ENCODE results near the gene KLF12. TPM values are rescaled to one million over a fixed set of nuclear protein-coding genes. Genes with fewer than 3 reads are reported as not detected.

KLF12 gene
- total RNA-seq, 1 experiment from 2014 or later, result 7.7 TPM

- no peak for DNase-seq (ENCODE audit: low read depth)
Observed at GRCh38 chr13:74103970-74104555, 30.1 kb downstream of the KLF12 start.

- DNase-seq (ENCODE audit: low read depth), result no peak
Observed at GRCh38 chr13:74103196-74103595, 31.0 kb downstream of the KLF12 start.

- no peak for DNase-seq (ENCODE audit: low read depth)
Observed at GRCh38 chr13:74102691-74103090, 31.5 kb downstream of the KLF12 start.

DNA sequence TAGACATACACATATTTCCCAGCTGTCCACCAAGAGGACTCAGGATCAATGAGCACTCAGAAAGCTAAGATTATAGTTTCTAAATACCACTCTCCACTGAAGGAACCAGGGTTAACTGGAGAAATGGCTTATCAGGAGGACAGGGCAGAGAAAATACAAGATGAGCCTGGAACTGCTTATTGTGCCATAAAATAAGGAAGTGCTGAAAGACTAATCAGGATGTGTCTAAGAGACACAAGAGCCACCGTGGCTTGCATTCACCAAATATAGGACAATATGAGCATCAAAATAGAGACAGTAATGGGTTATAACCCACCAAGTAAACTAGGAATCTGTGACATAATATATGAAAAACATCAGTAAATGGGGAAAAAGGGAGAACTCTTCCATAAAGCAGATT lies 32.8 kb downstream of the KLF12 start:
- DNase-seq (ENCODE audit: low read depth), result no peak

- DNase-seq (ENCODE audit: low read depth), result no peak
Observed at GRCh38 chr13:74098077-74098476, 36.1 kb downstream of the KLF12 start.

- no peak for DNase-seq (ENCODE audit: low read depth)
Observed at GRCh38 chr13:74097116-74097515, 37.1 kb downstream of the KLF12 start.

- no peak for DNase-seq (ENCODE audit: low read depth)
Observed at GRCh38 chr13:74093691-74094090, 40.5 kb downstream of the KLF12 start.

- no peak for DNase-seq (ENCODE audit: low read depth)
Observed at GRCh38 chr13:74092711-74093110, 41.5 kb downstream of the KLF12 start.

DNA sequence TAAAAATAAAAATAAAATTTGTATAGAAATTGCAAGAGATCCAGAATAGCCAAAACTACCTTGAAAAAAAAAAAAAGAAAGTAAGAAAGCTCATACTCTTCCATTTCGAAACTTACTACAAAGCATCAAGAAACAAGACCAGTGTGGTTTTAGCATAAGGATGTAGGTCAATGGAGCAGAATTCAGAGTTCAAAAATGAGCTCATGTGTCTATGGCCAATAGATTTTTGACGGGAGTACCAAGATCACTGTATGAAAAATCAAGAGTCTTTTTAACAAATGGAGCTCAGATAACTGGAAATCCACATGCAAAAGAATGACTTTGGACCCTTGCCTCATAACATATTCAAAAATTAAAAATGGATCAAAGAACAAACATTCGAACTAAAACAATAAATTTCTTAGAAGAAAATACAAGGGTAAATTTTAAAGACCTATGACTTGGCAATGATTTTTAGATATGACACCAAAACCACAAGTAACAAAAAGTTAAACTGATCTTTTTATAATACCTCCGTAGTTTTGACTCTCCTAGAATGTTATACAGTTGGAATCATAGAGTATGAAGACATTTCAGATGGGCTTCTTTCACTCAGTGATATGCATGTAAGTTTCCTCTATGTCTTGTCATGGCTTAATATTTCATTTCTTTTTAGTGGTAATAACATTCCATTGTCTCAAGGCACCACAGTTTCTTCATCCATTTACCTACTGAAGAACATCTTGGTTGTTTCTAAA lies 43.2 kb downstream of the KLF12 start:
- DNase-seq (ENCODE audit: low read depth), result no peak

DNA sequence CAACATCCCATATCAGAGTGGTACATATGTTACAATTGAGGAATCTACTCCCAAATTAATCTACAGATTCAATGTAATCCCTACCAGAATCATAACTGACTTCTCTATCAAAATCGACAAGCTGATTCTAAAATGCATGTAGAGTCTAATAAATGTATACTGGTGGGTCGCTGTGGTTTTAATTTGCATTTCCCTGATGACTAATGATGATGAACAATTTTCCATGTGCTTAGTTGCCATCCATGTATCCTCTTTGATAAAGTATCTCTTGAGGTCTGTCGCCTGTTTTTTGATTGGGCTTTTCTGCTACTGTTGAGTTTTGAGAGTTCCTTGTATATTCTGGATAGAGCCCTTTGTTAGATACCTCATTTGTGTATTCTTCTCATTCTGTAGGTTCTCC lies 43.8 kb downstream of the KLF12 start:
- peak; percentile 38 for DNase-seq (ENCODE audit: low read depth)

DNA sequence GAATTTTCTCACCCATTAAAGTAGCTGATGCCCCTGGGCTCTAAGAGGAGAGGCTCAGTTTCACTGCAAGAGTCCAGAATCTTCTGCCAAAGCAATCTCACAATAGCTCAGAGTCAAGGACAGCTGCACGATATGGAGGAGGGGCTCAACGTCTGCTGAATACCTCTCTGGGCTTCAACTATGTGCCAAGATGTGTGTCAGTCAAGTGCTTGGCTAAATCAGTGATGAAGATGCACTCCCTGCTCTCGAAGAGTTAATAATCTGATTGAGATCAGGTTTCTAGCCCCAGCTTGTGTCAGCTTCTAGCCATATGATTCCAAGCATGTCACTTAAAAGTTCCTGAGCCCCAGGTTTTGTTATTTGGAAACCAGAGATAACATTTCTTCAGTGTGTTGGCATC lies 46.8 kb downstream of the KLF12 start:
- no peak for DNase-seq (ENCODE audit: low read depth)
